GM18508 (cell line): Measurements from ENCODE around the gene CCDC32.
"Not testable (repeated sequence)": the region's sequence is repeated elsewhere in the genome, so short reads cannot be mapped to it uniquely, and the experiment has no call there.

ENCODE experiments used
- ATAC-seq: cut with Tn5 transposase; IDR thresholded peaks from one replicate; pipeline ENCODE4 v1.9.1; 2021; ENCODE audit warnings: moderate number of reproducible peaks; ENCODE audit not compliant: insufficient read depth, unreplicated experiment

The CCDC32 gene

GRCh38 chr15:40564591-40565332 lies at the start of gene CCDC32:
Gene CCDC32, minus strand, starts transcription at chr15:40565042. Its CDS starts 2,027 bp downstream, at chr15:40563015.
- ATAC-seq = peak; percentile 67

- ATAC-seq = no peak
Measured at GRCh38 chr15:40613080-40613479, 48.2 kb upstream of the CCDC32 start.

GRCh38 chr15:40603935-40604334 lies 39.1 kb upstream of the CCDC32 start:
- ATAC-seq = no peak

- ATAC-seq = no peak
Measured at GRCh38 chr15:40600956-40601355, 36.1 kb upstream of the CCDC32 start.

GRCh38 chr15:40598672-40599071 lies 33.8 kb upstream of the CCDC32 start:
- ATAC-seq = no peak

GRCh38 chr15:40598126-40598525 lies 33.3 kb upstream of the CCDC32 start:
- ATAC-seq = no peak

- no peak for ATAC-seq
Measured at GRCh38 chr15:40597024-40597423, 32.2 kb upstream of the CCDC32 start.

GRCh38 chr15:40595773-40596172 lies 30.9 kb upstream of the CCDC32 start:
- no peak for ATAC-seq

GRCh38 chr15:40595219-40595618 lies 30.4 kb upstream of the CCDC32 start:
- ATAC-seq = no peak

GRCh38 chr15:40594429-40594836 lies 29.6 kb upstream of the CCDC32 start:
- ATAC-seq = no peak

- ATAC-seq = no peak
Measured at GRCh38 chr15:40593588-40594428, 29.0 kb upstream of the CCDC32 start, which contains the start of gene KNL1. Gene KNL1, plus strand, starts transcription at chr15:40594249. Its CDS starts 8,683 bp downstream, at chr15:40602932.

GRCh38 chr15:40593165-40593564 lies 28.3 kb upstream of the CCDC32 start:
- no peak for ATAC-seq

GRCh38 chr15:40591389-40591788 lies 26.5 kb upstream of the CCDC32 start:
- ATAC-seq = no peak

GRCh38 chr15:40590667-40591050 lies 25.8 kb upstream of the CCDC32 start:
- no peak for ATAC-seq

- ATAC-seq = no peak
Measured at GRCh38 chr15:40584191-40584590, 19.3 kb upstream of the CCDC32 start.

- no peak for ATAC-seq
Measured at GRCh38 chr15:40582726-40583246, 17.9 kb upstream of the CCDC32 start.

- ATAC-seq = not testable (repeated sequence)
Measured at GRCh38 chr15:40581796-40582195, 17.0 kb upstream of the CCDC32 start.

GRCh38 chr15:40578892-40579291 lies 14.1 kb upstream of the CCDC32 start:
- no peak for ATAC-seq

- not testable (repeated sequence) for ATAC-seq
Measured at GRCh38 chr15:40576914-40577313, 12.1 kb upstream of the CCDC32 start.

- ATAC-seq = no peak
Measured at GRCh38 chr15:40575113-40575512, 10.3 kb upstream of the CCDC32 start.
